Heart left ventricle (tissue), 16 donors: ENCODE data around the gene TMEM178B. TPM values are rescaled to one million over a fixed set of nuclear protein-coding genes. Genes with fewer than 3 reads are reported as not detected.

ENCODE experiments used
- ATAC-seq, 4 donors: fragments of 200-7000 bp; cut with Tn5 transposase; one replicate each; pipeline ENCODE4 v1.9.1; 2020 to 2022; ENCODE audit warnings: moderate library complexity in 4 of 4, mild to moderate bottlenecking in 3 of 4, moderate number of reproducible peaks in 1 of 4
- DNase-seq, 5 donors: peaks; one replicate each; pipeline ENCODE4 v3.0.0-alpha.2; 2020
- H3K27ac ChIP-seq, 12 donors: fragments of 200-600 bp; sonication (generic) in 4 of 12; one replicate each; pipeline versions ENCODE4 v1.5.0 to v1.8.0; 2016 to 2022; ENCODE audit warnings: mild to moderate bottlenecking in 2 of 12
- H3K27me3 ChIP-seq, 9 donors: fragments of 200-600 bp; sonication (generic) in 2 of 9; one replicate each; pipeline versions ENCODE4 v1.5.1 to v1.8.0; 2016 to 2022; ENCODE audit warnings: mild to moderate bottlenecking in 3 of 9
- H3K36me3 ChIP-seq, 9 donors: fragments of 200-600 bp; sonication (generic) in 2 of 9; one replicate each; pipeline versions ENCODE4 v1.5.0 to v1.8.0; 2018 to 2022; ENCODE audit warnings: mild to moderate bottlenecking in 2 of 9
- H3K4me1 ChIP-seq, 12 donors: fragments of 200-600 bp; sonication (generic) in 4 of 12; one replicate each; pipeline versions ENCODE4 v1.5.0 to v1.8.0; 2016 to 2022; ENCODE audit warnings: mild to moderate bottlenecking in 3 of 12
- H3K4me3 ChIP-seq, 12 donors: fragments of 200-600 bp; sonication (generic) in 4 of 12; one replicate each; pipeline versions ENCODE4 v1.5.0 to v1.8.0; 2017 to 2022; ENCODE audit warnings: mild to moderate bottlenecking in 9 of 12, moderate library complexity in 4 of 12
- H3K9me3 ChIP-seq, 12 donors: fragments of 200-600 bp; sonication (generic) in 4 of 12; one replicate each; pipeline versions ENCODE4 v1.5.0 to v1.8.0; 2016 to 2022; ENCODE audit warnings: mild to moderate bottlenecking in 1 of 12
- POLR2A ChIP-seq, 2 donors: fragments of 450-650 bp; IDR thresholded peaks; one replicate each; pipeline ENCODE4 v1.6.1; 2017; ENCODE audit warnings: antibody characterized with exemption in 2 of 2, mild to moderate bottlenecking in 2 of 2, moderate library complexity in 2 of 2
- WGBS, 4 donors: extraction: QIAGEN DNeasy Blood & Tissue Kit in 2 of 4; methylation state at CpG; one replicate each; pipeline versions ENCODE4 v1.1.5 to v1.1.7; 2013 to 2018; 5-methylcytosine and 5-hydroxymethylcytosine counted together
- intact Hi-C, 10 donors: fragments of 100-400 bp; cut with DNase I; formaldehyde crosslinking; loops; one replicate each; pipeline versions ENCODE4 v1.11.1 to v1.14.2; 2022
- polyA plus RNA-seq, 2 donors: library from polyadenylated mRNA; stranded (reverse); fragments of 200-250 nt; gene quantifications; one replicate each; pipeline ENCODE4 v1.2.3, GENCODE V29; 2013
- total RNA-seq, 9 donors: library from RNA; depleted of rRNA in 2 of 9; stranded (reverse); fragments of >200 nt in 2 of 9; fragmentation: NEBNext Ultra II Directional in 3 of 9; extraction: Animal tissue kit (Norgen Biotek cat#: 25700) in 3 of 9; gene quantifications; one replicate each; pipeline versions ENCODE4 v1.1.0 to v1.2.4, GENCODE V29; 2016 to 2023
- TF ChIP-seq, protein P1 (sequence below), 12 donors: fragments of 200-600 bp; sonication (generic) in 4 of 12; IDR thresholded peaks; one replicate each; pipeline versions ENCODE4 v1.5.0 to v1.8.0; 2018 to 2022; ENCODE audit warnings: antibody characterized with exemption in 12 of 12, mild to moderate bottlenecking in 5 of 12
- donor health status: ischemic (EF 13 %, LVEDD 7.1; RV severe dilation, severe dysfunction).
- donor health status: healthy with polysubstance abuse.
- donor health status: DM: no; HTN: yes; CAD: no.
- donor health status: DM: no; HTN: no; CAD: no.
- donor health status: ischemic (EF 25% LVEDD 6.9; RV normal size, moderate dysfunction).
- donor health status: ischemic (EF 25% LVEDD 5.7; RV mildly dilated, moderate dysfunction).
- donor health status: healthy.
- donor health status: DM: yes; HTN: yes; CAD: no.
- donor health status: ischemic (EF 35%, LVEDD 5.7; RV mildly dilated, moderate dysfunction).
- donor health status: nonischemic (EF 11% LVEDD 7.7; RV severe dilation, severe dysfunction).
- donor health status: DM: yes; HTN: yes; CAD: no.
- donor health status: PGD.
- donor health status: ischemic (EF 29% LVEDD 5.4; RV normal size, mild dysfunction).
- donor health status: nonischemic (EF 23%, LVEDD 6.1; RV moderate dilation, normal function).

Gene TMEM178B
- total and polyA plus RNA-seq, 11 donors = 1.2 to 58.5 (median 19.0) TPM

DNA sequence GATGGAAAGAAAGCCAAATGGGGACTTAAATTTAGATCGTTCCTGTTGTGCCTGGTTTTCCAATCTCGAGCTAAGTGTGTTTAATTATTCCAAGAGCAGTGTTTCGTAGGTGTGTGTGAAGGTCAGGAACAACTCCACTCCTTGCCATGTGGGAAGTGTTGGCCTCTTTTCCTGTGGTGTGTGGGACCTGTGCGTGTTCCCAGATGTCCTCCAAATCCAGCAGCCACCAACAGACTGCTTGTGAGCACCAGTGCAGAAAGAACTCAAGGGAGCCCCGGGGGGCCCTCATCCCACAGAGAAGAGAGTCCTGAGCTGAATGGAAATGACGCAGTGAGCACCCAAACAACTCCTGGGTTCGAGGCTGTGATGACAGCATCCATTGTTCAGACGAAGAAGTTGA lies 227.7 kb downstream of the TMEM178B start:
- no peaks in the 10 kb centered on the region for H3K9me3 ChIP-seq
- DNase-seq (peak in 2 of 5 donors; percentile 55 to 64), ATAC-seq (peak; percentile 75 to 88 (median 82))
- peak overlapping the region in 5 of 12 donors; percentile 6 to 46 (median 19) for H3K4me3 ChIP-seq
- TF ChIP-seq, protein P1, sequence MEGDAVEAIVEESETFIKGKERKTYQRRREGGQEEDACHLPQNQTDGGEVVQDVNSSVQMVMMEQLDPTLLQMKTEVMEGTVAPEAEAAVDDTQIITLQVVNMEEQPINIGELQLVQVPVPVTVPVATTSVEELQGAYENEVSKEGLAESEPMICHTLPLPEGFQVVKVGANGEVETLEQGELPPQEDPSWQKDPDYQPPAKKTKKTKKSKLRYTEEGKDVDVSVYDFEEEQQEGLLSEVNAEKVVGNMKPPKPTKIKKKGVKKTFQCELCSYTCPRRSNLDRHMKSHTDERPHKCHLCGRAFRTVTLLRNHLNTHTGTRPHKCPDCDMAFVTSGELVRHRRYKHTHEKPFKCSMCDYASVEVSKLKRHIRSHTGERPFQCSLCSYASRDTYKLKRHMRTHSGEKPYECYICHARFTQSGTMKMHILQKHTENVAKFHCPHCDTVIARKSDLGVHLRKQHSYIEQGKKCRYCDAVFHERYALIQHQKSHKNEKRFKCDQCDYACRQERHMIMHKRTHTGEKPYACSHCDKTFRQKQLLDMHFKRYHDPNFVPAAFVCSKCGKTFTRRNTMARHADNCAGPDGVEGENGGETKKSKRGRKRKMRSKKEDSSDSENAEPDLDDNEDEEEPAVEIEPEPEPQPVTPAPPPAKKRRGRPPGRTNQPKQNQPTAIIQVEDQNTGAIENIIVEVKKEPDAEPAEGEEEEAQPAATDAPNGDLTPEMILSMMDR (IDR thresholded peaks at IDR 0.05) = no peak
- TF ChIP-seq POLR2A (IDR thresholded peaks at IDR 0.05) = no peak
- peaks cover 0 to 48% (median 10%) of the 10 kb centered on the region in 12 donors for H3K4me1 ChIP-seq
- 48 to 64% (median 52%) methylated on average over 8 of the region's 8 CpGs for WGBS, 4 donors
- no peaks in the 10 kb centered on the region for H3K27me3 ChIP-seq
- H3K36me3 ChIP-seq = no peaks in the 10 kb centered on the region
- H3K27ac ChIP-seq = peak overlapping the region in 11 of 12 donors; percentile 51 to 92 (median 81)
- intact Hi-C loops = loop anchor here in 3 of 10 donors (1.0 to 5.0 kb wide), 3 partner anchors 61 to 66 kb away; no protein-coding TSS in a partner anchor

DNA sequence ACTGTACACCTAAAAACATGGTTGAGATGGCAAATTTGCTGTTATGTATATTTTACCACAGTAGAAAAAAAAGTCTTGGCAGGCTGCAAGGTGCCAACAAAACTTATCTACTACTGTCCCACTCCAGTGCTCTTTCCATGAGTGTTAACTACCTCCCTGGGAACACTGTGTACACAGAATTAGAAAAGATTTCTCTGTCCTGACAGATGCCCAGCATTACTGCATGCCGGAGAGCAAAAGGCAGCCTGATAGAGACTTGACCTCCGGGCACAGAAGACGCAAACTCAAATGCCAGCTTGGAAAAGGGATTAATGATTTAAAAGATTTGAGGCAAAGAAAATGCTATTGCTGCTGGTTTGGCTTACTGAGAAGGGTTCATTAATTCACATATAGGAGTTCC lies 228.8 kb downstream of the TMEM178B start:
- TF ChIP-seq POLR2A (IDR thresholded peaks at IDR 0.05) = no peak
- TF ChIP-seq, protein P1 (IDR thresholded peaks at IDR 0.05) = no peak
- H3K4me1 ChIP-seq = peaks cover 0 to 52% (median 10%) of the 10 kb centered on the region in 12 donors
- DNase-seq = peak in 3 of 5 donors; percentile 19 to 68 (median 26)
- H3K4me3 ChIP-seq = peak overlapping the region in 2 of 12 donors; percentile 35 to 46
- peak overlapping the region in 11 of 12 donors; percentile 69 to 92 (median 81) for H3K27ac ChIP-seq
- ATAC-seq = peak; percentile 91 to 94 (median 93)
- H3K27me3 ChIP-seq = no peaks in the 10 kb centered on the region
- H3K9me3 ChIP-seq = no peaks in the 10 kb centered on the region
- H3K36me3 ChIP-seq = no peaks in the 10 kb centered on the region
- 54 to 68% (median 58%) methylated on average over 3 of the region's 3 CpGs for whole genome bisulfite sequencing, 4 donors
- intact Hi-C loops = loop anchor here in 2 of 10 donors (5.0 kb wide), 2 partner anchors 60 to 65 kb away; no protein-coding TSS in a partner anchor

DNA sequence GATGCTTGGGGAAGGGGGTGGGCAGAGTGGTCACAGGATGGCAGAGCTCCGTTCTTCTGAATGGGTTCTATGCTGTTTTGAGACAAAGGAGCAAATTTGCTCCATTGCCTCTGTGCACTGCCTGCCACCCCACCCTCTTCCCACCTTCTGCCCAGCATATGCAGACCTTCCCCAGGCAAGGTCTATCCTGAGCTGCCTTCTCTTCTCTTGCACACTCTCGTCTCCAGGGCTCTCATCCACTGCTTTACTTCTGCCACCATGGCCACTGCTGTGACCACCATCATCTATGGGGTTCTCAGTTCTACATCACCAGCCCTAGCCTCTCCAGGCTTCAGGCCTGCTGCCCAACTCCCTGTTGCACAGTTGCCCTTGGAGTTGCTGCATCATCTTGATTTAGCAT lies 230.4 kb downstream of the TMEM178B start:
- ATAC-seq = no peak
- Histone ChIP-seq H3K36me3 (no peaks in the 10 kb centered on the region), H3K4me3 (peak overlapping the region in 1 of 12 donors; percentile 46), H3K27me3 (no peaks in the 10 kb centered on the region), H3K4me1 (peaks cover 0 to 52% (median 12%) of the 10 kb centered on the region in 12 donors), H3K27ac (peak overlapping the region in 11 of 12 donors; percentile 31 to 92 (median 81)), H3K9me3 (no peaks in the 10 kb centered on the region)
- DNase-seq = no peak
- TF ChIP-seq, protein P1 (IDR thresholded peaks at IDR 0.05) = no peak
- no peak for TF ChIP-seq POLR2A (IDR thresholded peaks at IDR 0.05)
- intact Hi-C loops = loop anchor here in 2 of 10 donors (5.0 kb wide), 2 partner anchors 58 to 63 kb away; no protein-coding TSS in a partner anchor
- WGBS, 4 donors = 71 to 80% (median 76%) methylated on average over 2 of the region's 2 CpGs

DNA sequence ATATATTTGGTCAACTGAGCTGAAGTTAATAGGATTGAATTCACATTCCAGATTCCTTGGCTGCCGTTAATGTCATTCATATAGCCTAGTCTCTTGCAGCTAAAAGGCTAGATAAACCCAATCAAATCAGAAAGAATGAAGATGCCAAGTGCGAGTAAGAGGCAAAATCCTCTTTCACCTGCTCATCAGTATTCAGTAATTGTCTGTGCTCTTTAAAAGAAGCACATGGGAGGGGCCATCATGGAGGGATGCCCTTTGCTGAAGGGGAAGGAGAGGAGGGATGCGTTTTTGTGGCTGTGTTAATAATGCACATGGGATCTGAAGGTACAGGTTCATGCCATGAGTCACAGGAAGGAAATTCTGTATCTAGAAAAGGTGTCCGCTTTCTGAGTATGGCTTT lies 232.2 kb downstream of the TMEM178B start:
- intact Hi-C loops = loop anchor here in 1 of 10 donors (5.0 kb wide), 1 partner anchor 61 kb away; no protein-coding TSS in a partner anchor
- peaks cover 0 to 8% (median 0%) of the 10 kb centered on the region in 12 donors for H3K9me3 ChIP-seq
- no peak overlapping the region for H3K4me3 ChIP-seq
- H3K4me1 ChIP-seq = peaks cover 0 to 48% (median 12%) of the 10 kb centered on the region in 12 donors
- 63 to 72% (median 70%) methylated on average over 4 of the region's 4 CpGs for WGBS, 4 donors
- H3K27me3 ChIP-seq = no peaks in the 10 kb centered on the region
- DNase-seq (no peak), ATAC-seq (no peak)
- peak overlapping the region in 8 of 12 donors; percentile 5 to 89 (median 78) for H3K27ac ChIP-seq
- no peaks in the 10 kb centered on the region for H3K36me3 ChIP-seq
- TF ChIP-seq POLR2A (IDR thresholded peaks at IDR 0.05) = no peak
- TF ChIP-seq, protein P1 (IDR thresholded peaks at IDR 0.05) = no peak
